Right forelimb (tissue), 1 donor: ENCODE measurements around the gene RCAN1.

Source experiments
- DNase-seq: peaks from one replicate; pipeline ENCODE4 v3.0.0-alpha.2; 2018

Gene RCAN1

GRCh38 chr21:34598931-34599400 is 15.9 kb downstream of the RCAN1 start:
- no peak for DNase-seq

DNA sequence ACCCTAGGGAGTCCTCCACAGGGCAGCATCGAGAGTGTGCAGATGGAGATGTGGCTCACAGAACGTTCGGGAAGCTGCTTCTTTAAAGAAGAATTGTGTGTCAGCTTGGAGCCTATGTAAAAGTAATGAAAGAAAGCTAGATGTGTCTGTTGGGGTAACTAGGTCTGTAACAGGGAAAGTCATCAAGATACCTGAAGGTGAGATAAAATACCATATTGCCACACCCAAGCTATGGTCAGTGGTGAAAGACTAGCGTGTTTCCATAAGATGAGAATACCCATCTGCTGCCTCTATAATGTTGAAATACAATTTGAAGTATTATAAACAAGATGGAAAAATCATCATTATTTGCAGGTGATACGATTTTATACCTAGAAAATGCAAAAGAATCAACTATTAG is 17.5 kb downstream of the RCAN1 start:
- no peak for DNase-seq

GRCh38 chr21:34596561-34597271 is 18.2 kb downstream of the RCAN1 start:
- no peak for DNase-seq

DNA sequence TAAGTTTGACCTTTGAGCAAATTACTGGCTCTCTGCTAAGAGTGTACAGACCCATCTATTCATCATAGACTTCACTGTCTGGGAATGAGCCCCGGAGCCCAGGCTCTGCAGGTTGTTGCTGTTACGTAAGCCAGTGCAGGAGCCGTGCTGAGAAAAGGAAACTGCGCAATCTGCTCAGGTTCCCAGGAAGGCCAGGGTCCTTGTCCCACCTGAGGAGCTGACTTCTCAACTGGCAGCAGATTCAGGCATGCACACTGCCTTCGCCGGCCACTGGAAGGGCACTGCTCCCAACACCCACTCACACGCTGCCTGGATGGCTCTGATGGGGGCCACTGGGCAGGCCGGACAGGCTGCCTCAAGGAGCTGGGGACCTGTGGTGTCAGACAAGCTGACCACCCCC is 19.5 kb downstream of the RCAN1 start:
- DNase-seq: no peak

- DNase-seq: no peak
Measured at GRCh38 chr21:34594566-34595234, 20.2 kb downstream of the RCAN1 start.

GRCh38 chr21:34593954-34594531 is 20.9 kb downstream of the RCAN1 start:
- DNase-seq: no peak

- DNase-seq: no peak
Measured at GRCh38 chr21:34593423-34593822, 21.5 kb downstream of the RCAN1 start.

GRCh38 chr21:34592120-34592955 is 22.6 kb downstream of the RCAN1 start:
- no peak for DNase-seq

DNA sequence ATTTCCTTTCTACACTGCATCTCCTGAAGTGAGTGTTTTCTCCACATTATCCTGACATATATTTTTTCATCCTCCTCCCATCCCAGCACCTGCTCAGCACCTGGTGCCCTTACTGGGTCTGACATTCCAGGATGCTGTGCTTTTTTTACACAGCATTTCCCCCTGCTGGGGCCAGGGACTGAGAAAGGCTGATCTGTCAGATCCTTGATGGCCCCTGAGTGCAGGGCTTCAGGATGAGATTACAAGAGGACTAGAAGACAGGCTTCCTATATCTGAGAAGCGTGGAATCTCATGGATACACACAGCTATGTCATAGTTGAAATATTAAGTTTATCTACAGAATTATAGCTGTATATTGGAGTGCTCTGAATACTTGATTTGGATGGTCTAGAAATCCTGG is 24.4 kb downstream of the RCAN1 start:
- no peak for DNase-seq

- no peak for DNase-seq
Measured at GRCh38 chr21:34589511-34590282, 25.2 kb downstream of the RCAN1 start.

DNA sequence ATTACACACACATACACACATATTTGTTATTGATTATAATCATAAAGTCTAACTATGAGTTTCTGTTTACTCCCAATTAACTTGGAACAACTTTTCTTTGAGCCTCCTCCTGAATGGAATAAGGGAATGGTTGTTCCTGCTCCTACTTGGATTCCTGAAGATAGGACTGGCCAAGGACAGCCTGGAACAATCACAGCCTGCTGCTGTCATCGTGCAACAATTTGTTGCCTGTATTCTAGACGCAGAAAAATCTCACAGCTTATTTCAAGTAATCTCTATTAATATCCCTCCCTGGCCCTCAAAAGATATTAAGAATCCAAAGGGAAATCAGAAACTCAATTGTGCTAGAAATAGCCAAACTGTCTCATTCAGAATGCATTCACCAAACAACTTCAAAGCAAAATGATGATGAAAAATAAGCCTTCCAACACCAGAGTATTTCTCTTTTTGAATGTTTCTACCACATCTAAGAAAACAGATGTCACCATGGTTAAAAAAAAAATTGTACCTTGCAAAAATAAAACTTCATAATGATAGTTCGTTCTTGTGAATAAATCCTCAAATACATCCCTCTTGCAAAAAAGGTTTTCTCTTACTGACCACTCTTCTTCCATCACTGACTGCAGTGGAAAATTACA is 30.9 kb downstream of the RCAN1 start:
- no peak for DNase-seq

DNA sequence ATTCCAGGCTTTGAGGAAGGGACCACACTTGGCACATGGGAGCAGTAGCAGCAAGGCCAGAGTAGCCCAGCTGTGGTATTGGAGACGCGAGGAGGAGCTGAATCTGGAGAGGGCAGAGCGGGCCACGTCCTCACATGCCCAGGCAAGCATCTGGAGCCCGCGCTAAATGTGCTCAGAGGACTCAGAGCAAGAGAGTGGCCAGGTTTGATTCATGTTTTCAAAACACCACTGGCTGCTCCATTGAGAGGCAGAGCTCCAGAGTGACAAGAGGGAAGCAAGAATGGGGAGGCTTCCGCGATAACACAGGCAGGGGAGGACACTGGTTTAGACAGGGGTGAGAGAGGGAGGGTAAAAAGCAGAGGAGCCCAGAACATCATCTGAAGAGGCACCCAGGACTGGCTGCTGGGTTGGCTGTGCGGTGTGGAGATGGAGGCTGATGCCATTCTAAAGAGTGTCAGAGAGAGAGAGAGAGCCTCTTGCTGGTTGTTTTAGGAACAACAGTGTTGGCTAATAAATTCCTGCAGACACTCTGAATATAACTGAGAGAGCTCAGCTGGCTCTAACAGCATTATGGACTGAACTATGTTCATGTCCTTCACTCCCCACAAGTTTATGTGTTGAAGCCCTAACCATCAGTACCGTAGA is 32.3 kb downstream of the RCAN1 start:
- DNase-seq: no peak

DNA sequence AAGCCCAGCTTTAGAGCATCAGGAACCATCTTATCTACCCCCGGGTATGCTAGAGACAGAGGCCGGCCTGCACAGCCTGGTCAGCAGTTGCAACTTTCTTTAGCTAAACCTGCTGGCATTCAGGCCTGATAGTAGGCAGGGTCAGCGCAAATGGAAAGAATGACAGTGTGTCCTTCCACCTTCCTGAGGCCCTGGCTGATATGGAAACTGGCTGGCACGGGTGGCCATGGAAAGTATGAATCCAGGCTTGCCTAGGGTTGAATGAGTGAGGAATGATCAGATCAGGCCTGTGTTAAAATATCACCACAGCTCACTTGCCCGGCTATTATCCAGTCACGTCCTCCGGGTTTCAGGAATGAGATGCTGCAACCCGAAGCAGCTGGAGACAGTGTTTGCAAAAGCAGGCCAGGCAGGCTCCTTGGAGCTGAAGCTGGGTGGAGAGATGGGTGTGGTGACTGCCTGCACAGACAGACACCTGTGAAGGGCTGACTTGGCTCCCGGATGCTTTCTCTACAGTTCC is 34.7 kb downstream of the RCAN1 start:
- DNase-seq: no peak

- no peak for DNase-seq
Measured at GRCh38 chr21:34579411-34579810, 35.5 kb downstream of the RCAN1 start.

- DNase-seq: no peak
Measured at GRCh38 chr21:34576041-34576511, 38.8 kb downstream of the RCAN1 start.

GRCh38 chr21:34574601-34575529 is 40.0 kb downstream of the RCAN1 start:
- no peak for DNase-seq

DNA sequence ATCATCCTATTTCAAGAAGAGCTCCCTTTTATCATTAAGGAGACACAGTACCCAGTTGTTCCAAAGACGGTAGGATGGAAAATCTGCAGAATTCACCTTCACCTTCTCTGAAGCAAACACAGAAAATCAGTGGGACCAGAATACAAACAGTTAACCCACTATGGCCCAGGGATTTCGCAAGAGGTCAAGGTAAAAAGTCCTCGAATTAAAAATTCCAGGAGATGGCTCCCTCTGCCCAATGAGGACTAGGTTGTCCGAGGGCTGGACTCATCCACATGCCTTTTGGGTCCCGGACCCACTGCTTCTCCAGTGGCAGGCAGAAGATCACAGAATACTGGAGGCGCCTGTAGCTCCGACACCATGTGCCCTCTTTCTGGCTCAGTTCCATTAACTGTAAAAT is 42.9 kb downstream of the RCAN1 start:
- no peak for DNase-seq

DNA sequence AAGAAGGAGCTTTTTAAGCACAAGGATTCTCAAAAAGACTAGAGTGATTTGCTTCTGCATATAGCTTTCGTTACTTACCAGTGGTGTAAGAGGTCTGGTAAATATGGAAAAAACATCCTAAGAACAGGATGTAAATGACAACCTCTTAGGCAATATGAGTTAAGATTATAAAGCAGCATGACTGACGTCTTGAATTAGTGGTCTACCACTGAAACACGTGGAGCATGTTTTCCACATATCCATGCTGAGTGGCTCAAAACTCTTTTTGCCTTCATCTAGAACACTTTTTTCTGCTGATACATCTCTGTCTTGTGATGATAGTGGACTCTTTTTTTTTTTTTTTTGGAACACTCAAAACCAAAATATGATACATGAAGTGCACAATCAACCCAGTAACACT is 44.6 kb downstream of the RCAN1 start:
- no peak for DNase-seq

DNA sequence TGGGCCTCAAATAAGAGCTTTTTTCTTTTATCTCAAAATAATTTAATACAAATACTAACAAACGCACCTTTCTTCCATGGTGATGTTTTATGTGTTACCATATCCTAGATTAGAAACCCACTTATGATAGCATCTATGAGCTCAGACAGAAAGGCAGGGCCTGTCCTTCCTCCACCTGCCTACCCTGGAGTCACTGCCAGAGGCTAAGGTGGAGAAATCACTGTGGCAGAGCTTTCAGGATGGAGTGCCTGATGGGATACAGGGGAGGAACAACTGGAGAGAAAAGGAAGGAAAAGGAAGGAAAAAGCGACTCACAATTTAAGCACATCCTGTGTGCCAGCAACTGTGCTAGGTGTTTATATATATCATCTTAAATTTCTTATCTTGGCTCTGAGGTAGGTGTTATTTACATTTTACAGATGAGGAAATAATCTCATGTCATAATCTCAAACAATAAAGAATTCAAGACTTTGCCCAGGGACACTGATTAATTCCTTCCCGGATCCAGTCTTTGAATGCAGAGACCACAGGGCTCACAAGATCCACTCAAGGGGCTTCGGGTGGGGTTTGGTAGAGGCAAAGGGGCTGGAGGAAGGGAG is 45.4 kb downstream of the RCAN1 start:
- DNase-seq: no peak
